OCI-LY1 (cell line): Measurements from ENCODE around the gene CATSPERD.

Experiments
- EZH2 ChIP-seq: fragments of 200-600 bp; sonication (generic), shearing (Covaris generic); IDR thresholded peaks from 2 replicates; pipeline ENCODE4 v1.8.0; 2017; ENCODE audit warnings: borderline replicate concordance, mixed run types, mild to moderate bottlenecking, antibody characterized with exemption, low read length, moderate library complexity, mixed read lengths
- TF ChIP-seq, protein P1 (sequence below): fragments of 200-600 bp; sonication (generic), shearing (Covaris generic); IDR thresholded peaks from 2 replicates; pipeline ENCODE4 v1.5.1; 2017; ENCODE audit warnings: mild to moderate bottlenecking, antibody characterized with exemption, low read length, moderate library complexity, mixed read lengths

DNA sequence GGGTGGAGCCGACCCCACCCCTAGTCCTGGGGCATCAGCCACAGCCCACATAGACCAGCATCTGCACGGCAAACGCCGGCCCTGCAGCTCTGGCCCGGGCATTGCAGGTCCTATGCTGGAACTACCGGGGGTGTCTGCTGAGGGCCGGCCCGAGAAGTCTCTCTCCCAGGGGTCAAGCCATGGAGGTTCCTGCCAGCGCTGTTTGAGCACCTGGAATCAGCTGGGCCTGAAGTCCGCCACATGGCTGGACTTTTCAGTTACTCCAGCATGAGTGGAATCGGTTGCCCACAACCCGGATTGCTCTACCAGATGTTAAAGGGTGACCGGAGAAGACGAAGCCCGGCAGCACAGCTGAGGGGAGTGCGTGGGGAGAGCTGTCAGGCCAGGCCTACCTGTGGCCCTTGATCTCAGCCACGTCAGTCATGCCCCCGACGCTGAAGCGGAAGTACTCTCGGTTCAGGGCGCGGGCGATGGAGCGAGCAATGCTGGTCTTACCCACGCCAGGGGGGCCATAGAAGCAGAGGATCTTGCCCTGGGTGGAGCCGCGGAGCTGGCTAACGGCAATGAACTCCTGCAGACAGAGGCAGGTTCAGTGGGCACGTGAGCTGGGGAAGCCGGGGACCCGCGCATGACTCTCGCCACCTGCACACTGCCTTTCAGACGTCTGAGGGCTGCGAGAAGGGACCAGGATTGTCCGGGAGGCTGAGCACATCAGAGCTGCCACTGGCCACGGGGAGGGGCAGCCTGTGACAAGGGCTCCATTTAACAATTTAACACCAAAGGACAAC, 21.6 kb upstream of the CATSPERD start:
- TF ChIP-seq, protein P1, sequence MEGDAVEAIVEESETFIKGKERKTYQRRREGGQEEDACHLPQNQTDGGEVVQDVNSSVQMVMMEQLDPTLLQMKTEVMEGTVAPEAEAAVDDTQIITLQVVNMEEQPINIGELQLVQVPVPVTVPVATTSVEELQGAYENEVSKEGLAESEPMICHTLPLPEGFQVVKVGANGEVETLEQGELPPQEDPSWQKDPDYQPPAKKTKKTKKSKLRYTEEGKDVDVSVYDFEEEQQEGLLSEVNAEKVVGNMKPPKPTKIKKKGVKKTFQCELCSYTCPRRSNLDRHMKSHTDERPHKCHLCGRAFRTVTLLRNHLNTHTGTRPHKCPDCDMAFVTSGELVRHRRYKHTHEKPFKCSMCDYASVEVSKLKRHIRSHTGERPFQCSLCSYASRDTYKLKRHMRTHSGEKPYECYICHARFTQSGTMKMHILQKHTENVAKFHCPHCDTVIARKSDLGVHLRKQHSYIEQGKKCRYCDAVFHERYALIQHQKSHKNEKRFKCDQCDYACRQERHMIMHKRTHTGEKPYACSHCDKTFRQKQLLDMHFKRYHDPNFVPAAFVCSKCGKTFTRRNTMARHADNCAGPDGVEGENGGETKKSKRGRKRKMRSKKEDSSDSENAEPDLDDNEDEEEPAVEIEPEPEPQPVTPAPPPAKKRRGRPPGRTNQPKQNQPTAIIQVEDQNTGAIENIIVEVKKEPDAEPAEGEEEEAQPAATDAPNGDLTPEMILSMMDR = no peak
- TF ChIP-seq EZH2 = no peak
